Activated T-cell treated with anti-CD3 and anti-CD28 coated beads, Interleukin-2, amount 50 U/mL, for 24 hours (primary cell): ENCODE measurements around the gene USP21.
"Not testable (repeated sequence)": the region's sequence is repeated elsewhere in the genome, so short reads cannot be mapped to it uniquely, and the experiment has no call there.

Source experiments
- DNase-seq: peaks from one replicate; pipeline ENCODE4 v3.0.0-alpha.2; 2020
- H3K27ac Mint-ChIP-seq: 2 replicates; pipeline ENCODE4 v1.8.0; 2020; ENCODE audit warnings: mild to moderate bottlenecking, mixed read lengths
- H3K27me3 Mint-ChIP-seq: 2 replicates; pipeline ENCODE4 v1.8.0; 2020; ENCODE audit warnings: mixed read lengths
- H3K36me3 Mint-ChIP-seq: 2 replicates; pipeline ENCODE4 v1.8.0; 2020; ENCODE audit warnings: low read depth, mixed read lengths
- H3K4me1 Mint-ChIP-seq: 2 replicates; pipeline ENCODE4 v1.8.0; 2020; ENCODE audit warnings: low read depth, mixed read lengths
- H3K4me3 Mint-ChIP-seq: 2 replicates; pipeline ENCODE4 v1.8.0; 2020; ENCODE audit warnings: mild to moderate bottlenecking, moderate library complexity, mixed read lengths
- H3K9me3 Mint-ChIP-seq: 2 replicates; pipeline ENCODE4 v1.8.0; 2020; ENCODE audit warnings: mixed read lengths

USP21 gene

GRCh38 chr1:161159087-161159912 is at the start of gene USP21:
USP21 (plus strand) TSS chr1:161159500; CDS start chr1:161160641, 1,141 bp downstream.
- Mint-ChIP-seq H3K36me3 (peaks cover 83% of the 10 kb centered on the region), H3K27me3 (no peaks in the 10 kb centered on the region), H3K4me1 (peaks cover 67% of the 10 kb centered on the region), H3K4me3 (peak within 1 kb of the TSS; percentile 85), H3K9me3 (no peaks in the 10 kb centered on the region), H3K27ac (peak within 1 kb of the TSS; percentile 93)
- peak; percentile 96 for DNase-seq

- H3K27me3 Mint-ChIP-seq: no peaks in the 10 kb centered on the region
- peak overlapping the region; percentile 75 for H3K27ac Mint-ChIP-seq
- no peak overlapping the region for H3K4me3 Mint-ChIP-seq
- no peaks in the 10 kb centered on the region for H3K9me3 Mint-ChIP-seq
- peaks cover 56% of the 10 kb centered on the region for H3K4me1 Mint-ChIP-seq
- no peak for DNase-seq
- peaks cover 83% of the 10 kb centered on the region for H3K36me3 Mint-ChIP-seq
These were observed 48.2 kb upstream of the USP21 start for GRCh38 chr1:161111117-161111516.

GRCh38 chr1:161111527-161111926 is 47.8 kb upstream of the USP21 start:
- Mint-ChIP-seq H3K27ac (peak overlapping the region; percentile 75), H3K4me1 (peaks cover 57% of the 10 kb centered on the region), H3K9me3 (no peaks in the 10 kb centered on the region), H3K36me3 (peaks cover 83% of the 10 kb centered on the region), H3K4me3 (peak overlapping the region; percentile 1), H3K27me3 (no peaks in the 10 kb centered on the region)
- DNase-seq: no peak

GRCh38 chr1:161113915-161114314 is 45.4 kb upstream of the USP21 start:
- H3K9me3 Mint-ChIP-seq: no peaks in the 10 kb centered on the region
- peak overlapping the region; percentile 12 for H3K4me3 Mint-ChIP-seq
- H3K27me3 Mint-ChIP-seq: no peaks in the 10 kb centered on the region
- H3K27ac Mint-ChIP-seq: peak overlapping the region; percentile 78
- peaks cover 66% of the 10 kb centered on the region for H3K4me1 Mint-ChIP-seq
- H3K36me3 Mint-ChIP-seq: peaks cover 91% of the 10 kb centered on the region
- DNase-seq: no peak

GRCh38 chr1:161114556-161114955 is 44.7 kb upstream of the USP21 start:
- peak overlapping the region; percentile 92 for H3K27ac Mint-ChIP-seq
- H3K4me3 Mint-ChIP-seq: peak overlapping the region; percentile 97
- no peak for DNase-seq
- peaks cover 90% of the 10 kb centered on the region for H3K36me3 Mint-ChIP-seq
- H3K9me3 Mint-ChIP-seq: no peaks in the 10 kb centered on the region
- peaks cover 68% of the 10 kb centered on the region for H3K4me1 Mint-ChIP-seq
- H3K27me3 Mint-ChIP-seq: no peaks in the 10 kb centered on the region

- H3K27ac Mint-ChIP-seq: peak overlapping the region; percentile 92
- peaks cover 91% of the 10 kb centered on the region for H3K36me3 Mint-ChIP-seq
- H3K4me1 Mint-ChIP-seq: peaks cover 75% of the 10 kb centered on the region
- H3K9me3 Mint-ChIP-seq: no peaks in the 10 kb centered on the region
- DNase-seq: no peak
- no peaks in the 10 kb centered on the region for H3K27me3 Mint-ChIP-seq
- peak overlapping the region; percentile 97 for H3K4me3 Mint-ChIP-seq
These were observed 44.1 kb upstream of the USP21 start for GRCh38 chr1:161115132-161115711.

GRCh38 chr1:161115961-161116360 is 43.3 kb upstream of the USP21 start:
- not testable (repeated sequence) for DNase-seq, H3K9me3 Mint-ChIP-seq, H3K27me3 Mint-ChIP-seq
- peaks cover 80% of the 10 kb centered on the region for H3K4me1 Mint-ChIP-seq
- peak overlapping the region; percentile 97 for H3K4me3 Mint-ChIP-seq
- peak overlapping the region; percentile 92 for H3K27ac Mint-ChIP-seq
- H3K36me3 Mint-ChIP-seq: peaks cover 93% of the 10 kb centered on the region

- peak; percentile 93 for DNase-seq
- Mint-ChIP-seq H3K4me3 (peak within 1 kb of the TSS; percentile 97), H3K4me1 (peaks cover 83% of the 10 kb centered on the region), H3K27me3 (no peaks in the 10 kb centered on the region), H3K9me3 (no peaks in the 10 kb centered on the region), H3K36me3 (peaks cover 97% of the 10 kb centered on the region), H3K27ac (peak within 1 kb of the TSS; percentile 92)
These were observed 41.3 kb upstream of the USP21 start, which contains the start of the genes NIT1 and PFDN2 for GRCh38 chr1:161117759-161118581. NIT1 (plus strand) TSS chr1:161118105; CDS start chr1:161118177, 72 bp downstream. PFDN2 (minus strand) TSS chr1:161118037; CDS start chr1:161118026, 11 bp downstream.

GRCh38 chr1:161119092-161119903 is 40.0 kb upstream of the USP21 start:
- Mint-ChIP-seq H3K9me3 (no peaks in the 10 kb centered on the region), H3K36me3 (peaks cover 97% of the 10 kb centered on the region), H3K27me3 (no peaks in the 10 kb centered on the region), H3K4me1 (peaks cover 70% of the 10 kb centered on the region), H3K4me3 (peak overlapping the region; percentile 97), H3K27ac (peak overlapping the region; percentile 92)
- DNase-seq: peak; percentile 68

GRCh38 chr1:161121042-161121650 is 38.2 kb upstream of the USP21 start:
- Mint-ChIP-seq H3K9me3 (no peaks in the 10 kb centered on the region), H3K4me1 (peaks cover 56% of the 10 kb centered on the region), H3K36me3 (peaks cover 97% of the 10 kb centered on the region), H3K27me3 (no peaks in the 10 kb centered on the region), H3K4me3 (no peak overlapping the region), H3K27ac (peak overlapping the region; percentile 87)
- DNase-seq: no peak

GRCh38 chr1:161121834-161122233 is 37.5 kb upstream of the USP21 start:
- Mint-ChIP-seq H3K36me3 (peaks cover 95% of the 10 kb centered on the region), H3K4me3 (no peak overlapping the region), H3K27ac (peak overlapping the region; percentile 87)

GRCh38 chr1:161122967-161123366 is 36.3 kb upstream of the USP21 start:
- Mint-ChIP-seq H3K9me3 (no peaks in the 10 kb centered on the region), H3K36me3 (peaks cover 96% of the 10 kb centered on the region), H3K4me3 (no peak overlapping the region), H3K27me3 (no peaks in the 10 kb centered on the region), H3K4me1 (peaks cover 60% of the 10 kb centered on the region), H3K27ac (peak overlapping the region; percentile 83)
- no peak for DNase-seq

More at GRCh38 chr1:161121834-161122233, 37.5 kb upstream of the USP21 start:
- H3K9me3 Mint-ChIP-seq: no peaks in the 10 kb centered on the region
- DNase-seq: no peak
- no peaks in the 10 kb centered on the region for H3K27me3 Mint-ChIP-seq
- peaks cover 53% of the 10 kb centered on the region for H3K4me1 Mint-ChIP-seq

GRCh38 chr1:161127649-161128048 is 31.7 kb upstream of the USP21 start:
- Mint-ChIP-seq H3K9me3 (no peaks in the 10 kb centered on the region), H3K36me3 (peaks cover 86% of the 10 kb centered on the region), H3K4me3 (no peak overlapping the region), H3K27ac (no peak overlapping the region), H3K4me1 (peaks cover 58% of the 10 kb centered on the region), H3K27me3 (no peaks in the 10 kb centered on the region)
- DNase-seq: no peak
